HG02852 (cell line): ENCODE data around the gene NIFK.
"Not testable (repeated sequence)": the region's sequence is repeated elsewhere in the genome, so short reads cannot be mapped to it uniquely, and the experiment has no call there.

Source experiments
- ATAC-seq: cut with Tn5 transposase; IDR thresholded peaks from one replicate; pipeline ENCODE4 v1.9.1; 2021; ENCODE audit warnings: mild to moderate bottlenecking, moderate library complexity; ENCODE audit not compliant: unreplicated experiment

NIFK gene

DNA sequence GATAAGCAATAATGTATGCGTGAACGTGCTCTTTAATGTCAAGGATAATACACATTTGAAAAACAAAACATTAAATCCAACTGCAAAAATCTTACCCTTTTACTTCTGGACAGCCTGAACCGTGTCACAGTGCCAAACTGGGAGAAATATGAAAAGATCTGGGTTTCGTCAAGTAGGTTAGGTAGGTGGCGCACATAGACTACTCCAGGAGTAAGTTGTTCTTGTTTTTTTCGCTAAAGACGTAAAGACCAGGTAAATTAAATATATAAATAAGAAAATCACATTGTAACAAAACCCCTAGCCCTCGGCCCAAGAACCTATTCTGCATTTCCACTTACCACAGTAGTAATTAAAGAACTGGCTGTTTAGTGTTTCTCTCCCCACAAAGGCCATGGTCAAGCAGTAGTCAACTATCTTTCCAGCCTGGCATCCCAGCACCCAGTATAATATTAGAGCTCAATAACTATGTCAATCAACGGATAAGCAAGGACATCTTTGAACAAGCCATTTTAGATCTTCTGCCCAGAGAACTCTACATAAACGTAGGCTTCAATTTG lies 1.1 kb downstream of the NIFK start:
- ATAC-seq = no peak

GRCh38 chr2:121734544-121734943 lies 2.1 kb downstream of the NIFK start:
- ATAC-seq = not testable (repeated sequence)

GRCh38 chr2:121731366-121731765 lies 5.3 kb downstream of the NIFK start:
- ATAC-seq = no peak

GRCh38 chr2:121727950-121728349 lies 8.7 kb downstream of the NIFK start:
- ATAC-seq = no peak

GRCh38 chr2:121727332-121727731 lies 9.3 kb downstream of the NIFK start:
- no peak for ATAC-seq

DNA sequence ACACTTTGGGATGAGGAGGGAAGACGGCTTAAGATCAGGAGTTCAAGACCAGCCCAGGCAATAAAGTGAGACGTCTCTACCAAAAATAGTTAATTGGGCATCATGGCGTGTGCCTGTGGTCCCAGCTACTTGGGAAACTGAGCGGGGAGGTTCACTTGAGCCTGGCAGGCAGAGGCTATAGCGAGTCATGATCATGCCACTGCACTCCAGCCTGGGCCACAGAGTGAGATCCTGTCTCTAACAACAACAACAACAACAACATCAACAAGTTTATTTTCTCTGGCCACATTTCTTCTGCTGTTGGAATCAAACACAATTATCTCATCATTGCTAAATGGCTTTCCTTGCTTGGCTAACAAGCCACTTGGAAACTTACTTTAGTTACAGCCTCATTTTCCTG lies 13.4 kb downstream of the NIFK start:
- no peak for ATAC-seq

DNA sequence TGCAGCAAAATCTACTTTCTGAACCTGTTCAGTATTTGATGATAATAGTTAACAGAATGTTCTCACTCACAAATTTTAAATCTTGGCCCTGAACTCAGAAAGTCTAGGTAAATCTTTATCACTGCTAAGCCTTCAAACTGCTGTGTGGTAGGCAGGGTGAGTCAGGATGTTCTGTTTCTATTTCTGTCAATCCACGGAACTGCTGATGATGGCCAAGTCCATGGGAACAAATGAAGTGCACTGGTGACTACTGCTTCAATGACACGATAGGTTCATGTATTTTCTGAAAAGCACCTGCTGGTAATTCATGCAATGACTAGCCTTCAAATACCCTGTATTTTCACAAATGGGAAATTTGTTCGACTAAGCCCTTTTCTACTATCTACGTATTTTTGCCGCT lies 14.2 kb downstream of the NIFK start:
- ATAC-seq = no peak

DNA sequence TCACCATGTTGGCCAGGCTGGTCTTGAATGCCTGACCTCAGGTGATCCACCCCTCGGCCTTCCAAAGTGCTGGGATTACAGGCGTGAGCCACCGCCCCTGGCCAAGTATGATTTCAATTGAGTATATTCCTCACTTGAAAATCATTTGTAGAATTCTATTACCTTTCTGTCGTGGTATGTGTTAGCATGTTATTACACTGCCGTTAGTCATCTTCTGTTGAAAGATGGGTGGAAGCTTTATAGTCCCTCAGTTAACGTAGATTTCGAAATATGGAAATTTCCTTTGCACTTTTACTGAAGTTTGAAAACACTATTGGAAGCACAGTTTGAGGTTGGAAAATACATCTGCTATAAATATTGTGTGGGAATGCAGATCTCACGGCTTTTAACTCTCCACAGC lies 14.7 kb downstream of the NIFK start:
- ATAC-seq = no peak

- no peak for ATAC-seq
Observed at GRCh38 chr2:121717529-121717928, 19.1 kb downstream of the NIFK start.

DNA sequence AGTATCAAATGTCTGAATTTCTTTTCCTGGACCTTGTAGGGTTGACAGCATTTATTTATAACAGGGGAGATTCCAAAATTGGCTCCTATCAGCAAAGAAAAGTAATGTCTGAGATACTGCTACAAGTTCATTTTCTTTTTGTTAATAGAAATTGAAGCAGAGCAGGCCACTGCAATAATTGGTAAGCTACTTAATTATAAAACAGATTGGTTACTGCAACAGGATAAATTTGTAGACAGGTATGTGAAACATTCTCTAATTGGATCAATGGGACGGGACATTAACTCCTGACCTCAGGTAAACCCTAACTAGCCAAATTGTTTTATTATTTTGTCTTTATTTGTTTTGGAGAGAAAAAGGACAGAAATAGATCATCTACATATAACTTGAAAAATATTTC lies 20.5 kb downstream of the NIFK start:
- no peak for ATAC-seq

DNA sequence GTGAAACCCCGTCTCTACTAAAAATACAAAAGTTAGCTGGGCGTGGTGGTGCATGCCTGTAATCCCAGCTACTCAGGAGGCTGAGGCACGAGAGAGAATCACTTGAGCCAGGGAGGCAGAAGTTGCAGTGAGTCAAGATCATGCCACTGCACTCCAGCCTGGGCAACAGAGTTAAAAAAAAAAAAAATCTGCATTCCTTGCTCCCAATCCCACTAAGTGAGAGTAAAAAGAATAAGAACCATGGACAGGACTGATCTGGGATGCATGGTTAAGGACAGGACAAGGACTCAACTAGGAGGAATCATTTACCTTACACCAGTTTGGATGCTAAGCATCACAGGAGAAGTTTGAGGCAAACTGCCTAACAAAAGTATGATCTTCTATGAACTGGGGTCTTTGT lies 25.2 kb downstream of the NIFK start:
- ATAC-seq = not testable (repeated sequence)

DNA sequence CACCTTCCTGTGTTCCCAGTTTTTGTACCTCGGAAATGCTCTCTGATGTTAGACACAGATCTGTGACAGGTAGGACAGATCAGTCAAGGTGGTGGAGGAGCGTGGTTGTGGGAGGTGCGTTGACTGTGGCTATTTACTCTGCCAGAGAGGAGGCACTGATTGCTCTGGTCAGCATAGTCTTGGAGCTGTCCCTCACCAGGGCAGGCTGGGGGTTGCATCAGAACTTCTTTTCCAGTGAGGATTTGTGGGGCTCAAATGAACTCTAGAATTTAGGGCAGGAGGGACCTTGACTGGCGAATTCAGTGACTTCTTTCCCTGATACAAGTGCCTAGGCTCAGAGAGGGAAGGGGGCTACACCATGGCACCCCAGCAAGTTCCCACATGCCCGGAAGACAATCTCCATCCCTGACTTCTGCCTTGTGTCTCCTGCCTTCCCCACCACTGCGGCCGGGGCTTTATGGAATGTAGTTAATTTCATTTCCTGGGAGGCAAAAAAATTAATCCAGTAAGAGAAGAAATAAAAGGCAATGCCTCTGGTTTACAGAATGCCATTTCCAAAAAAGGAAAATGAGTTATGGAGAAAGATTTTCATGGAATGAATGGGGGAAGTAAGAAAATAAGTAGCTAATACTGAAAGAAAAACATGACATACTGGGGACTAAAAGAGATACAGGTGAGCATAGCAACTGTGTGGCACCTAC lies 26.1 kb downstream of the NIFK start:
- ATAC-seq = no peak

GRCh38 chr2:121709776-121710469 lies 26.8 kb downstream of the NIFK start:
- ATAC-seq = no peak

DNA sequence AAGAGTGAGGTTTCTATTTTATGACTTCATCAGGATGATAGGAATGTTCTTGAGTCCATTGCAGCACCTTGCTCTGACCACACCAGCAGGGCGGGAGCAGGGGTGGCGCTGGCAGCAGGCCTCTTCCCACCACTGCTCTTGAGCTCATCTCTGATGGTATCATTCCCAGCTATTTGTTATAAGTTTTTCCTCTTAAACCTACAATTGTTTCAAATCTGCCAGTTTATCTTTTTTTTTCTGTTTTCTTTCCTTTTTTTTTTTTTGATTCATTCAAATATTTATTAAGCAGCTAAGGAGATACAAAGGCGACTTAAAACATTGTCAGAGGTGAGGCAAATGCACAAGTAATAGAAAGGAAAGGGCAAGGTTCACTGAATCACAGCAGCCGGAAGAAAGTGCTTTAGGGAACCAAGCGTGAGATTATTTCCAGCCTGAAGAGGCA lies 28.7 kb downstream of the NIFK start:
- no peak for ATAC-seq

GRCh38 chr2:121707344-121707919 lies 29.2 kb downstream of the NIFK start:
- ATAC-seq = no peak

GRCh38 chr2:121705958-121706357 lies 30.7 kb downstream of the NIFK start:
- ATAC-seq = no peak

DNA sequence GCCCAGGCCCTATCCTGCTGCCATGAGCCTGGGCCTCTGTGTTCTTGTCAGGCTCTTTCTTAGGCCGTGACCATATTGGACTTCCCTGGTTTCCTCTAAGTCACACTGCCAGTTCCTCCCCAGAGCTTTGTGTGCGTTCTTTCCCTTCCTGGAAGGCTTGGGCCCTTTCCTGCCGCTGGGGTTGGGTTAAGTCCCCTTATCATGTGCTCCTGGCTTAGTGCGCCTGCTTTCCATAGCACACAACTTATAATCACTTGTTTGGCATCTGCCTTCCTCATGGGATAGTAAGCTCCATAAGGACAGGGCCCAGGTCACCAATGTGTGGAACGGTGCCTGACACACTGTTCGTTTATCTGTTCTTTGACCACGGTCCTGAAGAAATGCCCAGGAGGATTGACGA lies 31.3 kb downstream of the NIFK start:
- no peak for ATAC-seq

DNA sequence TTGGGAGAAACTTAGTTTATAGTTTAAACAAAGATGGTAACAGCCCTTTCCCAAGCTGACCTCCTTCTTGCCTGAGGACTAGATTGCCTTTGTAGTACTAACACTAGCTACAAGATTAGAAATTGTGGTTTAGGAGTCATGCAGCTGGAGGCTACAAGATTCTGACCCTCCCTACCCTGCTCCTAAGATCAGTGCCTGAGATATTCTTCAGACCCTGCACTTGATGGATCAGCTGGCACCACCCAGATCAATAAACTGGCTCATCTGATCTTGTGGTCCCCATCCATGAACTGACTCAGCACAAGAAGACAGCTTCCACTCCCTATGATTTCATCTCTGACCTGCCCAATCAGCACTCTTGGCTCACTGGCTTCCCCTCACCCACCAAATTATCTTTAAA lies 34.9 kb downstream of the NIFK start:
- ATAC-seq = not testable (repeated sequence)

DNA sequence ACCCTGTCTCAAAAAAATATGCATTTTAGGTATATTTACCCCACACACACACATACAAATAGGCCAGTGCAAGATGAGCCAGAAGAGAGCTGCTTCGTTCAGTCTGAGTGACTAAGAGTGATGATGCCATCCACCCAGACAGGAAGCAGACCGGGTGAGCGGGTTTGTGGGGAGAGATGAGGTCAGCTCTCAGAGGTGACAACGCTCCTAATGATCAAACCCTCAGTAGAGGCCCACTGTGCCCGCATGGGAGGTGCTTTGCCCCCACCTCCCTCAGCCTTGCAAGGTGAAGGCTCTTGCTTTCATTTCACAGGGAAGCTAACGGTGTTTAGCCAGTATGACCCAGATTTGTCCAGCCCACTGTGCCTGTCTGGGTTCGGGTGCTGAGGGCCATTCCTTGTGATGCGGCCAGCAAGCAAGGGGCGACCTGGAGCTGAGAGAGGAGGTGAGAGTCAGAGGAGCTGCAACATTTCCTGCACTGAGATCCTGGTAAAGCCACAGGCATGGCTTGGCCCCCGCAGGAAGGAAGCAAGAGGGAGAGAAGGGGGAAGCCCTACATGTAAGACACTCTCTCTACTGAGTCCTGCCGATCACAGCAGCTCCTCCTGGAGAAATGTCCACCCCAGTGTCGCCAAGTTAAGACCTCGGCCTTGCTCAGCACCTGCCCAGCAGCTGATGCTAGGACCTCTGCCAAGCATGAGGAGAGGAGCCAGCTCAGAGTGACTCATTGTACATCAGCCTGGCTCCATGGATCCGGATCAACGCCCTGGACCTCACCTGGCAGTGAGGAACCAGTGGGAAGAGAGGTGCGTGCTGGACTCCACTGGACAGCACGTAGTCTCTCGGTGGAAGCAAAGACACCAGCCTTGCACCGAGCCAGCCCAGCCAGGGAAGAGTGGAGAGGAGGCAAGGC lies 37.0 kb downstream of the NIFK start:
- peak; percentile 96 for ATAC-seq

GRCh38 chr2:121698318-121698930 lies 38.3 kb downstream of the NIFK start:
- ATAC-seq = no peak
